HEK293 (cell line): Measurements from ENCODE around the gene NCOA3.

Experiments used
- AEBP2 ChIP-seq: fragments of 450-650 bp; formaldehyde crosslinking; IDR thresholded peaks from 2 replicates; pipeline ENCODE4 v1.5.1; 2016; ENCODE audit warnings: missing biosample characterization, missing genetic modification characterization, borderline replicate concordance
- KLF17 ChIP-seq: fragments of 450-650 bp; formaldehyde crosslinking; IDR thresholded peaks from 2 replicates; pipeline ENCODE4 v1.5.1; 2016; ENCODE audit warnings: missing biosample characterization, missing genetic modification characterization
- PATZ1 ChIP-seq: fragments of 450-650 bp; formaldehyde crosslinking; IDR thresholded peaks from 2 replicates; pipeline ENCODE4 v1.5.1; 2016; ENCODE audit warnings: missing biosample characterization, missing genetic modification characterization
- SP3 ChIP-seq: fragments of 450-650 bp; formaldehyde crosslinking; IDR thresholded peaks from 2 replicates; pipeline ENCODE4 v1.5.1; 2016; ENCODE audit warnings: missing biosample characterization, missing genetic modification characterization
- ZBTB11 ChIP-seq: fragments of 450-650 bp; formaldehyde crosslinking; conservative IDR thresholded peaks from 2 replicates; pipeline ENCODE4 v1.5.1; 2016; ENCODE audit warnings: low read depth, missing biosample characterization, missing genetic modification characterization
- ZBTB6 ChIP-seq: fragments of 450-650 bp; formaldehyde crosslinking; IDR thresholded peaks from 2 replicates; pipeline ENCODE4 v1.5.1; 2017; ENCODE audit warnings: missing biosample characterization, missing genetic modification characterization
- ZBTB7A ChIP-seq: fragments of 450-650 bp; formaldehyde crosslinking; IDR thresholded peaks from 2 replicates; pipeline ENCODE4 v1.5.1; 2016; ENCODE audit warnings: low read depth, missing biosample characterization, missing genetic modification characterization
- ZNF112 ChIP-seq: fragments of 450-650 bp; formaldehyde crosslinking; IDR thresholded peaks from 2 replicates; pipeline ENCODE4 v1.5.0; 2017; ENCODE audit warnings: missing biosample characterization, missing genetic modification characterization
- ZNF148 ChIP-seq: fragments of 450-650 bp; formaldehyde crosslinking; IDR thresholded peaks from 2 replicates; pipeline ENCODE4 v1.5.0; 2017; ENCODE audit warnings: missing biosample characterization, missing genetic modification characterization, borderline replicate concordance
- ZNF202 ChIP-seq: fragments of 450-650 bp; formaldehyde crosslinking; IDR thresholded peaks from 2 replicates; pipeline ENCODE4 v1.5.1; 2016; ENCODE audit warnings: missing biosample characterization, missing genetic modification characterization, borderline replicate concordance
- ZNF239 ChIP-seq: fragments of 450-650 bp; formaldehyde crosslinking; IDR thresholded peaks from 2 replicates; pipeline ENCODE4 v1.5.1; 2016; ENCODE audit warnings: missing biosample characterization, missing genetic modification characterization
- ZNF423 ChIP-seq: fragments of 450-650 bp; formaldehyde crosslinking; IDR thresholded peaks from 2 replicates; pipeline ENCODE4 v1.5.1; 2016; ENCODE audit warnings: missing biosample characterization, missing genetic modification characterization
- ZNF518A ChIP-seq: fragments of 450-650 bp; formaldehyde crosslinking; conservative IDR thresholded peaks from 2 replicates; pipeline ENCODE4 v1.5.1; 2016; ENCODE audit warnings: low read depth, missing biosample characterization, missing genetic modification characterization
- ZNF530 ChIP-seq: fragments of 450-650 bp; formaldehyde crosslinking; IDR thresholded peaks from 2 replicates; pipeline ENCODE4 v1.5.1; 2016; ENCODE audit warnings: low read depth, missing biosample characterization, missing genetic modification characterization
- ZNF654 ChIP-seq: fragments of 450-650 bp; formaldehyde crosslinking; IDR thresholded peaks from 2 replicates; pipeline ENCODE4 v1.5.1; 2016; ENCODE audit warnings: low read depth, missing biosample characterization, missing genetic modification characterization
- ZNF692 ChIP-seq: fragments of 450-650 bp; formaldehyde crosslinking; IDR thresholded peaks from 2 replicates; pipeline ENCODE4 v1.5.1; 2016; ENCODE audit warnings: missing biosample characterization, missing genetic modification characterization
- ZSCAN5A ChIP-seq: fragments of 450-650 bp; formaldehyde crosslinking; IDR thresholded peaks from 2 replicates; pipeline ENCODE4 v1.5.1; 2016; ENCODE audit warnings: missing biosample characterization, missing genetic modification characterization

The NCOA3 gene

GRCh38 chr20:47501482-47502270 is at the start of gene NCOA3 (continued):
- TF ChIP-seq ZNF148 (tag by site-specific recombination) (no peak; the same call in 1 of the 2 replicates), ZBTB6 (no peak), ZBTB7A (tag by site-specific recombination) (peak; percentile 53; the same call in 1 of the 2 replicates), PATZ1 (peak; percentile 91), ZNF423 (no peak), ZNF202 (no peak), SP3 (tag by site-specific recombination) (peak; percentile 93), ZNF654 (no peak), ZNF530 (tag by site-specific recombination) (no peak), ZSCAN5A (peak; percentile 44; the same call in 1 of the 2 replicates), KLF17 (tag by site-specific recombination) (peak; percentile 87), ZNF112 (tag by site-specific recombination) (no peak), ZNF692 (tag by site-specific recombination) (peak; percentile 99), ZNF518A (tag by site-specific recombination) (no peak), ZBTB11 (tag by site-specific recombination) (no peak), ZNF239 (tag by site-specific recombination) (no peak), AEBP2 (no peak)
